ENCODE results near the gene GMFB.

GRCh38 chr14:54488318-54488645 lies 498 bp downstream of the GMFB start:
- TF ChIP-seq ZNF274 (IDR thresholded peaks at IDR 0.05; ENCODE audit: low read depth, low read length) (no peak), SUZ12 (IDR thresholded peaks at IDR 0.05; ENCODE audit: extremely low read depth, insufficient read depth, insufficient read length) (no peak)

Data from NT2/D1 (cell line).